ENCODE data around the gene ITGAL.
"Not testable (repeated sequence)": the region's sequence is repeated elsewhere in the genome, so short reads cannot be mapped to it uniquely, and the experiment has no call there.

- TF ChIP-seq CTCF, POLR2AphosphoS5 (IDR thresholded peaks at IDR 0.05): not testable (repeated sequence)
These were observed 19.6 kb upstream of the ITGAL start for GRCh38 chr16:30452709-30453580.

Data from transverse colon (tissue), 4 donors.